HL-60 (cell line): ENCODE measurements around the gene QSOX1.

Experiments
- DNase-seq, 2 experiments: peaks; one replicate each; pipeline ENCODE4 v3.0.0-alpha.2; 2010 to 2020; ENCODE audit warnings: low read depth in 1 of 2, low spot score in 1 of 2
- H3K27ac ChIP-seq: fragments of 250-450 bp; sonication (Bioruptor Pico); replicated peaks from 2 replicates; pipeline ENCODE4 v1.5.1; 2020; ENCODE audit warnings: mild to moderate bottlenecking, moderate library complexity
- H3K27me3 ChIP-seq: fragments of 250-450 bp; sonication (Bioruptor Pico); 2 replicates; pipeline ENCODE4 v1.5.1; 2021; ENCODE audit warnings: mild to moderate bottlenecking, moderate library complexity; ENCODE audit not compliant: insufficient read depth, poor library complexity, severe bottlenecking
- H3K4me3 ChIP-seq: replicated peaks from 2 replicates; pipeline ENCODE4 v1.5.1; 2011; ENCODE audit warnings: mild to moderate bottlenecking, control low read depth, low read length; ENCODE audit not compliant: insufficient read depth
- CTCF ChIP-seq: IDR thresholded peaks from one replicate; pipeline ENCODE4 v1.5.1; 2011; ENCODE audit warnings: low read length, control low read depth, inconsistent platforms; ENCODE audit not compliant: insufficient read depth
- GABPA ChIP-seq: IDR thresholded peaks from 2 replicates; pipeline ENCODE4 v1.6.1; 2012; ENCODE audit warnings: low read depth
- POLR2AphosphoS5 ChIP-seq: IDR thresholded peaks from 2 replicates; pipeline ENCODE4 v1.6.1; 2012; ENCODE audit warnings: low read depth
- SPI1 ChIP-seq: IDR thresholded peaks from 2 replicates; pipeline ENCODE4 v1.6.1; 2012; ENCODE audit warnings: low read depth, mild to moderate bottlenecking, borderline replicate concordance
- TF ChIP-seq, protein P1 (sequence below): IDR thresholded peaks from 2 replicates; pipeline ENCODE4 v1.6.1; 2012; ENCODE audit warnings: low read depth; ENCODE audit not compliant: insufficient replicate concordance

The QSOX1 gene

DNA sequence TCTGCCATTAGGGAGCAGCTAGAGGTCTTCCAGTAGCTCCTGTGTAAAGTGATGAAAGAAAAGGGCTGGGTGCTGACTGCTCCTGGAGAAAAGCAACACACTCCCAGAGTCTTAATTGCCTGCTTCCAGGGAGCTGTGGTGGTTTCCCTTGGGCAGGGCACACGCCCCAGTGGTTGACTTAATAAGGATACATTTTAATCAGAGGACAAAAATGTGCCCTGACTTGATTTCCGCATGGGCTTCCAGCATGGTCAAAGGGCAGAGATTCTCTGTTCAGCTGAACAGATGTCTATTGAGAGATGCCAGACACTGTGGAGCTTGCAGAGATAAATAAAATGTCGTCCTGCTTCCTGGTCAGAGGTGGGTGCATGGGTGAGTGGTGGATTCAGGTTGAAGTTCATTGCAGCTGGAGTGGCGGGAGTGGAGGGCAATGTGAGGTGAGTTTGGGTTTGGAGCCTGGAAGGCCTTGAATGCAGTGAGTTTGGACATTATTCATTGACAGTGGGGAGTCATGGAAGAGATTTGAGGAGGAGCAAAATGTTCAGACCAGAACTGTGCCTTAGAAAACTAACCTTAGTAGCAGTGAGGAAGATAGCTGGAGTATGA lies 16.0 kb downstream of the QSOX1 start:
- Histone ChIP-seq H3K27ac (no peak overlapping the region), H3K4me3 (no peak overlapping the region), H3K27me3 (no peaks in the 10 kb centered on the region)
- TF ChIP-seq SPI1 (no peak), GABPA (no peak), POLR2AphosphoS5 (no peak), CTCF (no peak)
- TF ChIP-seq, protein P1, sequence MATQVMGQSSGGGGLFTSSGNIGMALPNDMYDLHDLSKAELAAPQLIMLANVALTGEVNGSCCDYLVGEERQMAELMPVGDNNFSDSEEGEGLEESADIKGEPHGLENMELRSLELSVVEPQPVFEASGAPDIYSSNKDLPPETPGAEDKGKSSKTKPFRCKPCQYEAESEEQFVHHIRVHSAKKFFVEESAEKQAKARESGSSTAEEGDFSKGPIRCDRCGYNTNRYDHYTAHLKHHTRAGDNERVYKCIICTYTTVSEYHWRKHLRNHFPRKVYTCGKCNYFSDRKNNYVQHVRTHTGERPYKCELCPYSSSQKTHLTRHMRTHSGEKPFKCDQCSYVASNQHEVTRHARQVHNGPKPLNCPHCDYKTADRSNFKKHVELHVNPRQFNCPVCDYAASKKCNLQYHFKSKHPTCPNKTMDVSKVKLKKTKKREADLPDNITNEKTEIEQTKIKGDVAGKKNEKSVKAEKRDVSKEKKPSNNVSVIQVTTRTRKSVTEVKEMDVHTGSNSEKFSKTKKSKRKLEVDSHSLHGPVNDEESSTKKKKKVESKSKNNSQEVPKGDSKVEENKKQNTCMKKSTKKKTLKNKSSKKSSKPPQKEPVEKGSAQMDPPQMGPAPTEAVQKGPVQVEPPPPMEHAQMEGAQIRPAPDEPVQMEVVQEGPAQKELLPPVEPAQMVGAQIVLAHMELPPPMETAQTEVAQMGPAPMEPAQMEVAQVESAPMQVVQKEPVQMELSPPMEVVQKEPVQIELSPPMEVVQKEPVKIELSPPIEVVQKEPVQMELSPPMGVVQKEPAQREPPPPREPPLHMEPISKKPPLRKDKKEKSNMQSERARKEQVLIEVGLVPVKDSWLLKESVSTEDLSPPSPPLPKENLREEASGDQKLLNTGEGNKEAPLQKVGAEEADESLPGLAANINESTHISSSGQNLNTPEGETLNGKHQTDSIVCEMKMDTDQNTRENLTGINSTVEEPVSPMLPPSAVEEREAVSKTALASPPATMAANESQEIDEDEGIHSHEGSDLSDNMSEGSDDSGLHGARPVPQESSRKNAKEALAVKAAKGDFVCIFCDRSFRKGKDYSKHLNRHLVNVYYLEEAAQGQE: no peak
- no peak for DNase-seq

GRCh38 chr1:180171691-180172090 lies 17.0 kb downstream of the QSOX1 start:
- no peaks in the 10 kb centered on the region for H3K27me3 ChIP-seq
- TF ChIP-seq, protein P1: no peak
- TF ChIP-seq POLR2AphosphoS5 (no peak), SPI1 (no peak), GABPA (no peak), CTCF (no peak)
- H3K4me3 ChIP-seq: no peak overlapping the region
- H3K27ac ChIP-seq: no peak overlapping the region
- DNase-seq: no peak

DNA sequence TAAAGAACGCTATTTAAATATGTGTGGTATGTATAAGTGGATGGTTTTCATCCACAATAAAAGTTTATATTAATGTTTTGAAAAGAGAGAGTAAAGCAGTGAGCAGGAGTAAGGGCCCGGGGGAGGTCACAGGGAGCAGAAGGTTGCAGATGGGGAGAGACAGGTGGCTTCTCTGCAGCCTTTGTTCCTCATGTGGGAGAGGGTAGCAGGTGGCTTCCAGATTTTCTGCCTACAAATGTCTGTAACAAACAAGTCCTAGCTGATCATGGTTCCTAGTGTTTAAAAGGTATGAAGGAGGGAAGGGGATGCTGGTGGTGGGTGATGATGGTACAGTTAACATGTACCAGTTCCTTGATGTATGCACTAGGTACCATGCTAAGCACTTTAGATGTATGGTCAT lies 18.8 kb downstream of the QSOX1 start:
- no peaks in the 10 kb centered on the region for H3K27me3 ChIP-seq
- H3K27ac ChIP-seq: no peak overlapping the region
- TF ChIP-seq CTCF: no peak
- no peak for TF ChIP-seq GABPA
- TF ChIP-seq SPI1: no peak
- no peak for TF ChIP-seq POLR2AphosphoS5
- TF ChIP-seq, protein P1: no peak
- no peak overlapping the region for H3K4me3 ChIP-seq
- DNase-seq: no peak
